ENCODE data around the gene IL17RC.

The IL17RC gene

GRCh38 chr3:9966841-9967240 lies 49.9 kb downstream of the IL17RC start:
- no peaks in the 10 kb centered on the region for H3K79me2 ChIP-seq (ENCODE audit: low read length)
- no peak overlapping the region for H3K4me2 ChIP-seq (ENCODE audit: low read length)
- H3K4me1 ChIP-seq (ENCODE audit: low read length), result no peaks in the 10 kb centered on the region
- H3K36me3 ChIP-seq (replicated peaks; ENCODE audit: low read depth, low read length), result peaks cover 32% of the 10 kb centered on the region
- H3K27ac ChIP-seq (ENCODE audit: low read length), result no peak overlapping the region
- H3K27me3 ChIP-seq (ENCODE audit: low read depth, low read length), result no peaks in the 10 kb centered on the region
- H4K20me1 ChIP-seq (ENCODE audit: insufficient read depth, low read length), result no peaks in the 10 kb centered on the region
- H3K4me3 ChIP-seq (ENCODE audit: low read length), result no peak overlapping the region
- H2AFZ ChIP-seq (ENCODE audit: low read depth, low read length), result no peak overlapping the region
- H3K9ac ChIP-seq (ENCODE audit: low read length), result no peak overlapping the region
- H3K9me3 ChIP-seq (ENCODE audit: insufficient read depth, low read length), result no peaks in the 10 kb centered on the region
- no peak for TF ChIP-seq EZH2phosphoT487 (IDR thresholded peaks at IDR 0.05; ENCODE audit: low read depth)
- TF ChIP-seq, protein P1, sequence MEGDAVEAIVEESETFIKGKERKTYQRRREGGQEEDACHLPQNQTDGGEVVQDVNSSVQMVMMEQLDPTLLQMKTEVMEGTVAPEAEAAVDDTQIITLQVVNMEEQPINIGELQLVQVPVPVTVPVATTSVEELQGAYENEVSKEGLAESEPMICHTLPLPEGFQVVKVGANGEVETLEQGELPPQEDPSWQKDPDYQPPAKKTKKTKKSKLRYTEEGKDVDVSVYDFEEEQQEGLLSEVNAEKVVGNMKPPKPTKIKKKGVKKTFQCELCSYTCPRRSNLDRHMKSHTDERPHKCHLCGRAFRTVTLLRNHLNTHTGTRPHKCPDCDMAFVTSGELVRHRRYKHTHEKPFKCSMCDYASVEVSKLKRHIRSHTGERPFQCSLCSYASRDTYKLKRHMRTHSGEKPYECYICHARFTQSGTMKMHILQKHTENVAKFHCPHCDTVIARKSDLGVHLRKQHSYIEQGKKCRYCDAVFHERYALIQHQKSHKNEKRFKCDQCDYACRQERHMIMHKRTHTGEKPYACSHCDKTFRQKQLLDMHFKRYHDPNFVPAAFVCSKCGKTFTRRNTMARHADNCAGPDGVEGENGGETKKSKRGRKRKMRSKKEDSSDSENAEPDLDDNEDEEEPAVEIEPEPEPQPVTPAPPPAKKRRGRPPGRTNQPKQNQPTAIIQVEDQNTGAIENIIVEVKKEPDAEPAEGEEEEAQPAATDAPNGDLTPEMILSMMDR (IDR thresholded peaks at IDR 0.05; ENCODE audit: low read depth, low read length), result no peak

DNA sequence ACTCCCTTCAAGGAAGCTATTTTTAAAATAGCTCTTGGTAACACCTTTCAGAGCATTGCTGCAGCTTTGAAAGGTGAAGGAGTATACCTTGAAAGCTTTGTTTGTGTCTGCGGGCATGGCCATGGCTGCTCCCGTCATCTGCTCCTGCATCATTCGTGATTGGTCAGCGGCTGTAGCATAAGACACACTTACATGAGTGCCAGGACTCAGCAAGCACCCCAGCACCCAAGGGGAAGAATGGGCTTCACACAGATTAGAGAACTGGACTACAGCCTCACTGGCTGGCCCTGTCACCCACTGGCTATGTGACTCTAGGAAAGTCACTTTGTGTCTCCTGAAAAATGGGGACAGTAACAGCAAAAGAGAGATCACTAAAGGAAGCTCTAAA lies 52.7 kb downstream of the IL17RC start:
- Histone ChIP-seq H3K79me2 (ENCODE audit: low read length) (no peaks in the 10 kb centered on the region), H2AFZ (ENCODE audit: low read depth, low read length) (no peak overlapping the region), H3K27me3 (ENCODE audit: low read depth, low read length) (no peaks in the 10 kb centered on the region), H3K27ac (ENCODE audit: low read length) (no peak overlapping the region), H3K9me3 (ENCODE audit: insufficient read depth, low read length) (no peaks in the 10 kb centered on the region), H3K4me3 (ENCODE audit: low read length) (no peak overlapping the region), H3K4me2 (ENCODE audit: low read length) (no peak overlapping the region), H3K36me3 (replicated peaks; ENCODE audit: low read depth, low read length) (peaks cover 38% of the 10 kb centered on the region), H4K20me1 (ENCODE audit: insufficient read depth, low read length) (no peaks in the 10 kb centered on the region), H3K9ac (ENCODE audit: low read length) (no peak overlapping the region), H3K4me1 (ENCODE audit: low read length) (no peaks in the 10 kb centered on the region)
- TF ChIP-seq EZH2phosphoT487 (IDR thresholded peaks at IDR 0.05; ENCODE audit: low read depth), result no peak
- TF ChIP-seq, protein P1 (IDR thresholded peaks at IDR 0.05; ENCODE audit: low read depth, low read length), result no peak

- Histone ChIP-seq H3K27ac (ENCODE audit: low read length) (no peak overlapping the region), H3K36me3 (replicated peaks; ENCODE audit: low read depth, low read length) (peaks cover 38% of the 10 kb centered on the region), H3K4me1 (ENCODE audit: low read length) (no peaks in the 10 kb centered on the region), H3K27me3 (ENCODE audit: low read depth, low read length) (no peaks in the 10 kb centered on the region), H3K79me2 (ENCODE audit: low read length) (no peaks in the 10 kb centered on the region), H4K20me1 (ENCODE audit: insufficient read depth, low read length) (no peaks in the 10 kb centered on the region), H3K9ac (ENCODE audit: low read length) (no peak overlapping the region), H3K4me3 (ENCODE audit: low read length) (no peak overlapping the region), H3K9me3 (ENCODE audit: insufficient read depth, low read length) (no peaks in the 10 kb centered on the region), H3K4me2 (ENCODE audit: low read length) (no peak overlapping the region), H2AFZ (ENCODE audit: low read depth, low read length) (no peak overlapping the region)
- TF ChIP-seq, protein P1 (IDR thresholded peaks at IDR 0.05; ENCODE audit: low read depth, low read length), result no peak
- no peak for TF ChIP-seq EZH2phosphoT487 (IDR thresholded peaks at IDR 0.05; ENCODE audit: low read depth)
Measured at GRCh38 chr3:9970020-9970652, 53.2 kb downstream of the IL17RC start.

DNA sequence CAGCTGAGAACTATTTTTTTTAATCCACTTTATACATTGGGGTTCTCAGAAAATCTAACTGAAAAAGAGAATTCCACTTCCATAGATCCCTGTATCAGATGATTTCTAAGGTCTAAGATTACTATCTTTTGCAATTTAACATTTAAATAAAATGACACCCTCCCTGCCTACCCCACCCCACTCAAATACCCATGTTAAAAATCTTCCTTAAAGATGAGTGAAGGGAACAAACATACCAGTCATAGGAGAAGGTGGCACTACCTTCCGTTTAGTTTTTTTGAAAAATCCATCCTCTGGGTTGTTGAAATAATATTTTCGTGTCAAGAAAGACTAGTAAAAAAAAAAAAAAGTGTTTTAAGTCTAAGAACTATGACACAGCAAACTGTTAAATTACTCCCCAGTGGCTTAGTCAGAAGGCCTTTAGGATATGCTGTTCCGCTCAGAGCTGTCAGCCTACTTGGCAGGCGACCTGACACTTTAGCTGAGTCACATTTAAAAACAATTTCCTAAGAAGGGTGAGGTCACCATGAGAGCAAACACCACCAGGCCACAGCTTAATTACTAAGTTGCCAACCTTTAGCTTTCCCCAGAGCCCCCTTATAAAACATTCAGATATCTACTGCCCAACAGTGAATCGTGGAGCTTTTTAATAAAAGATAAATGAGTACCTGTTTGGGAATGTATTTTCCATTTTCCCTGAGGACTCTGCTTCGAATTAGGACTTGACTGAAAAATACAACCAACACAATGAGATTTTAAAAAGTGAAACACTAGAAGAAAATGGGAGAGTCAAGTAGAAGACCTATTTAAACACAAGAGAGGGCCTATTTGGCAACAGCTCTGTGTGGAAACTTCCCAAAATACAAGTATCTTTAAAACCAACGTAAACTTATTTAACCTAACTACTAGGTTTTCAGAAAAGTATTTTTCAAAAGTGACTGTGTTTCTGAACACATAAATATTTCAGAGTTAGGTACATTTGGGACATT lies 60.1 kb downstream of the IL17RC start:
- Histone ChIP-seq H3K27ac (ENCODE audit: low read length) (no peak overlapping the region), H4K20me1 (ENCODE audit: insufficient read depth, low read length) (no peaks in the 10 kb centered on the region), H3K36me3 (replicated peaks; ENCODE audit: low read depth, low read length) (peaks cover 22% of the 10 kb centered on the region), H3K9me3 (ENCODE audit: insufficient read depth, low read length) (no peaks in the 10 kb centered on the region), H3K9ac (ENCODE audit: low read length) (no peak overlapping the region), H3K4me1 (ENCODE audit: low read length) (peaks cover 16% of the 10 kb centered on the region), H2AFZ (ENCODE audit: low read depth, low read length) (no peak overlapping the region), H3K79me2 (ENCODE audit: low read length) (peaks cover 17% of the 10 kb centered on the region), H3K27me3 (ENCODE audit: low read depth, low read length) (no peaks in the 10 kb centered on the region), H3K4me2 (ENCODE audit: low read length) (no peak overlapping the region), H3K4me3 (ENCODE audit: low read length) (no peak overlapping the region)
- TF ChIP-seq, protein P1 (IDR thresholded peaks at IDR 0.05; ENCODE audit: low read depth, low read length), result no peak
